Stimulated activated naive CD8-positive, alpha-beta T cell treated with anti-CD3 and anti-CD28 coated beads, Interleukin-15, amount 100 ng/mL, for 72 hours (primary cell): ENCODE measurements around the gene TSR3.

Experiments
- ATAC-seq: fragments of 150-1000 bp; cut with Tn5 transposase; 2 replicates; pipeline ENCODE4 v1.10.0; 2021; ENCODE audit warnings: mild to moderate bottlenecking, moderate library complexity
- DNase-seq, 2 donors: peaks; one replicate each; pipeline ENCODE4 v3.0.0; 2021 to 2022
- H3K27ac Mint-ChIP-seq, 2 donors: one replicate each; pipeline ENCODE4 v1.8.0; 2022; ENCODE audit warnings: mild to moderate bottlenecking in 2 of 2, mixed read lengths in 2 of 2, moderate library complexity in 2 of 2
- H3K27me3 Mint-ChIP-seq: one replicate; pipeline ENCODE4 v1.8.0; 2022; ENCODE audit warnings: mixed read lengths
- H3K4me1 Mint-ChIP-seq: one replicate; pipeline ENCODE4 v1.8.0; 2022; ENCODE audit warnings: mild to moderate bottlenecking, mixed read lengths
- H3K4me3 Mint-ChIP-seq, 2 donors: one replicate each; pipeline ENCODE4 v1.8.0; 2022; ENCODE audit warnings: mild to moderate bottlenecking in 2 of 2, mixed read lengths in 2 of 2, moderate library complexity in 1 of 2
- H3K9me3 Mint-ChIP-seq, 2 donors: one replicate each; pipeline ENCODE4 v1.8.0; 2022; ENCODE audit warnings: mixed read lengths in 2 of 2

TSR3 gene

GRCh38 chr16:1308036-1308976, 43.4 kb downstream of the TSR3 start:
- ATAC-seq: peak; percentile 24
- Mint-ChIP-seq H3K4me3 (peak overlapping the region; percentile 89 to 93), H3K9me3 (no peaks in the 10 kb centered on the region), H3K27ac (peak overlapping the region; percentile 38 to 47), H3K27me3 (no peaks in the 10 kb centered on the region), H3K4me1 (peaks cover 70% of the 10 kb centered on the region)
- DNase-seq: no peak

- Mint-ChIP-seq H3K9me3 (no peaks in the 10 kb centered on the region), H3K4me3 (peak overlapping the region in 1 of 2 donors; percentile 67), H3K27ac (peak overlapping the region in 1 of 2 donors; percentile 97), H3K27me3 (no peaks in the 10 kb centered on the region), H3K4me1 (peaks cover 60% of the 10 kb centered on the region)
- ATAC-seq (no peak), DNase-seq (no peak)
Observed at GRCh38 chr16:1306334-1306733, 45.3 kb downstream of the TSR3 start.

GRCh38 chr16:1305823-1306222, 45.9 kb downstream of the TSR3 start:
- Mint-ChIP-seq H3K27ac (peak overlapping the region in 1 of 2 donors; percentile 97), H3K4me3 (peak overlapping the region in 1 of 2 donors; percentile 37)

GRCh38 chr16:1301562-1301961, 50.1 kb downstream of the TSR3 start:
- DNase-seq (no peak), ATAC-seq (no peak)
- peaks cover 58% of the 10 kb centered on the region for H3K4me1 Mint-ChIP-seq
- no peaks in the 10 kb centered on the region for H3K9me3 Mint-ChIP-seq
- H3K4me3 Mint-ChIP-seq: peak overlapping the region; percentile 57 to 65
- H3K27ac Mint-ChIP-seq: peak overlapping the region in 1 of 2 donors; percentile 64
- H3K27me3 Mint-ChIP-seq: peaks cover 7% of the 10 kb centered on the region

More at GRCh38 chr16:1305823-1306222, 45.9 kb downstream of the TSR3 start:
- peaks cover 60% of the 10 kb centered on the region for H3K4me1 Mint-ChIP-seq
- no peaks in the 10 kb centered on the region for H3K9me3 Mint-ChIP-seq
- no peaks in the 10 kb centered on the region for H3K27me3 Mint-ChIP-seq
- ATAC-seq (no peak), DNase-seq (no peak)

GRCh38 chr16:1300664-1301476, 50.8 kb downstream of the TSR3 start:
- ATAC-seq (peak; percentile 76), DNase-seq (peak; percentile 81 to 83)
- Mint-ChIP-seq H3K9me3 (no peaks in the 10 kb centered on the region), H3K4me3 (peak overlapping the region; percentile 57 to 65), H3K27ac (no peak overlapping the region), H3K27me3 (peaks cover 8% of the 10 kb centered on the region), H3K4me1 (peaks cover 51% of the 10 kb centered on the region)

GRCh38 chr16:1299868-1300203, 51.8 kb downstream of the TSR3 start:
- Mint-ChIP-seq H3K9me3 (no peaks in the 10 kb centered on the region), H3K4me1 (peaks cover 41% of the 10 kb centered on the region), H3K27me3 (peaks cover 16% of the 10 kb centered on the region)

More at GRCh38 chr16:1299868-1300203, 51.8 kb downstream of the TSR3 start:
- ATAC-seq (no peak), DNase-seq (no peak)
- no peak overlapping the region for H3K4me3 Mint-ChIP-seq
- H3K27ac Mint-ChIP-seq: no peak overlapping the region
